HG02759 (cell line): Measurements from ENCODE around the gene GOT1.
A peak's percentile ranks its signal among the peaks of the same experiment; 100 is the strongest.

Experiments used
- ATAC-seq: cut with Tn5 transposase; IDR thresholded peaks from one replicate; pipeline ENCODE4 v1.9.1; 2021; ENCODE audit warnings: mild to moderate bottlenecking, moderate library complexity; ENCODE audit not compliant: unreplicated experiment

The GOT1 gene

DNA sequence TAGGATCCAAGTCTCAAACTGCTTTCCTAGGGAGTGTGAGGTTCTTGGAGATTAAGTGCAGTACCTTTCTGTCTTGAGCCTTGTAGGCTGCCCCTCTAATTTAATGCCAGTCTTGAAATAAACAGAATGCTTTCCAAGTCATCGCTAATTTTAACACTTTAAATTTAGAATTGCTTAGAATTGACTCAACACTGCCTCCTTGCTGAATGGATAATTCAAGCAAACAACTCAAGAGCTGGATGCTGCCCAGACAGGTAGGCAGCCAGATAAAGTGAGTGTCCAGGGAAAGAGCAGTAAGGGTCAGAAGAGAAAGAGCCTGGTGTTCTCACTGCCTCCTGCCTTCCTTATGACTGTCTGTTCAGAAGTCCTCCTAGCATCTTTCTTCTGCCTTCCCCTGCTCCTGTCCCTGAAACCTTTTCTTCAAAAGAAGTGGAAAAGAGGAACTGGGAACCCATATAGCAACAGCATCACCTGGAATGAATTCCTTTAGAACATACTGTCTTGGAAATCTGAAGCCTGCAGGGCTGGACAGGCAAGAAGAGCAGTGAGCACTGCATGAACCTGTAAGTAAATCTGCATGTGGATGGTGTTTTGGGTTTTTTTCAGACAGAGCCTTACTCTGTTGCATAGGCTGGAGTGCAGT lies 3.1 kb upstream of the GOT1 start:
- ATAC-seq = no peak

DNA sequence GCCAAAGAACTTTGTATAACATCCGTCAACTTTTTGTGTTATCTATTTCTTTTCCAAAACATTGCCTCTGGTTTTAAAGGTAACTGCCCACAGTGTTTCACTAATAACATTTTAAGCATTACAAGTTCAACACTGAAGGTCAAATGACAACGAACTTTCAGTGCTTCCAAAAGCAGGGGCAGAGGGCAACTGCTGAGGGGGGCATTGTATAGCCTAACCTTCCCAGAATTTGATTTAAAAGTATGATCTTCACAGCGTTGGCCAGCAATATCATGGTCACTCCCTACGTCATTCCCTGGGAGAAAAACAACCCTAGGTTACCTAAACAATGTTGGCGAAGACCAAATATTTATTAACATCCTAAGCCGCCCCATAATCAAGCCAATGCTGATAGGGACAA lies 2.5 kb upstream of the GOT1 start:
- ATAC-seq = no peak

DNA sequence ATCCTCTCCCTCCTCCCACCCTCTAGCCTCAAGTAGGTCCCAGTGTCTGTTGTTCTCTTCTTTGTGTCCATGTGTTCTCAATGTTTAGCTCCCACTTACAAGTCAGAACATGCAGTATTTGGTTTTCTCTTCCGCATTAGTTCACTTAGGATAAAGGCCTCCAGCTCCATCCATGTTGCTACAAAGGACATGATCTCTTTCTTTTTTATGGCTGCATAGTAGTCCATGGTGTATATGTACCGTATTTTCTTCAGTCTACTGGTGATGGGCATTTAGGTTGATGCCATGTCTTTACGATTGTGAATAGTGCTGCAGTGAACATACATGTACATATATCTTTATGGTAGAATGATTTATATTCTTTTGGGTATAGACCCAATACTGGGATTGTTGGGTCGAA lies 1.6 kb upstream of the GOT1 start:
- ATAC-seq = no peak

DNA sequence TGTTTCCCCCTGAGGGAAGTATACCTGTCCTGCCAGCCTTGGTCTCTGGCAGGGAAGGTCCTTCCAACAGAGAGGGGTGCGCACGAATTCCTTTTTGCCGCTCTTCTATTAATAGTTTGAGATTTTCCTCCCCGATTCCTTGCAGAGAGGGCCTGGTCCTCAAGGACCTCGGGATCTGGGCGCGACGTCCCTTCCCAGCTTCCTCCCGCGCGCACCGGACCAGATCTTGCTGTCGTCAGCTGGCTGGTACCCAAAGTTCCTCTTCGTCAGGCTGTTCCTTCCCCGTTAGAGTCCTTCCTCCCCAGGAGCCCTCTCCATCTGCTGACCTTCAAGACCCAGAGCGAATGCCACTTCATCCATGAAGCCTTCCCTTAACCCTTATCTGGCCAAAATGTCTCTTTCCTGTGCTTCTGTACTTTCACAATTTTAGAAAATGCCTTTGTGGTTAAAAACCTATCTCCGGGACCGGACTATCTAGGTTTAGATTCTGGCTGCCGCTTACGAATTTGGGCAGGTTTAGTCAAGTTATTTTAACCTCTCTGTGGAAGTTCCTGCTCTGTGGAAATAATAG lies 851 bp upstream of the GOT1 start:
- ATAC-seq = peak; percentile 7

DNA sequence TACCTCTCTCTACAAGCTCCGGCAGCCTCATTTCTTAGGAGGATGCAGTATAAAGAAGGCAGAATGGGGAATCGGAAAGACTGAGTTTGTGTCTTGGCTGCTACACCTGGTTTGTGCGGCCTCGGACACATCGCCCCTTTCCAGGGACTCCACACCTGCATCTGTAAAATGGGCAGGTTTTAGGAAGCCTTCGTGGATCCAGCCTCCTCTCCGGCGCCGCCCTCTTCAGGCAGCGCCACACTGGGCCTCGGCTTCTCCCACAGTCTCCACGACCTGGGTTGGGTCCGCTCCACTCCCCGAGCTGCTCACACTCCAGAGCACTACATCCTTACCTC lies 341 bp downstream of the GOT1 start:
- peak; percentile 4 for ATAC-seq

DNA sequence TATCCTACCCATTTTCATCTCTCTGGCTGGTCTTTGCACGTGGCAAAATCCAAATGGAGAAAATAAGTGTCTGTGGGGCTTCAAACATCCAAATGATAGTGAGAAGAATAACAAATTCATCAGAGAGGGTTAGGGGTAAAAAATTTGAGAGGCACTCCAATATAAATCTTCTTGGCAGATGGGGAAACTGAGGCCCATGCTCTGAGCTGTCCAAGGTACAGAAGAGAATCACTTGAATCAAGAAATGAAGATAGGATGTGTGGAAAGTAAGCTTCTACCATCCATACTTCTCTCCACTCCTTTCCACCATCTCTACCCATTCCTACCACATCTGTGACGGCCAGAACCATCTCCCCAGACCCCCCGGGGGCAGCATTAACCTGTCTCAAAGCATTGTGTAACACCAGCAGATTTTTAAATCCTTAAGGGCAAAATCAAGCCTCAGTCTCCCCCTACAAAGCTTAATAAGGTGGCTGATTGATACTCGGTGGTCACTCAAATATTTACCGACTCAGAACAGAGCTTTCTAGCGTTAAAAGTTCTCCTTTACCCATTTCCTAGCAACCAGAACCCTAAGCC lies 818 bp downstream of the GOT1 start:
- no peak for ATAC-seq

DNA sequence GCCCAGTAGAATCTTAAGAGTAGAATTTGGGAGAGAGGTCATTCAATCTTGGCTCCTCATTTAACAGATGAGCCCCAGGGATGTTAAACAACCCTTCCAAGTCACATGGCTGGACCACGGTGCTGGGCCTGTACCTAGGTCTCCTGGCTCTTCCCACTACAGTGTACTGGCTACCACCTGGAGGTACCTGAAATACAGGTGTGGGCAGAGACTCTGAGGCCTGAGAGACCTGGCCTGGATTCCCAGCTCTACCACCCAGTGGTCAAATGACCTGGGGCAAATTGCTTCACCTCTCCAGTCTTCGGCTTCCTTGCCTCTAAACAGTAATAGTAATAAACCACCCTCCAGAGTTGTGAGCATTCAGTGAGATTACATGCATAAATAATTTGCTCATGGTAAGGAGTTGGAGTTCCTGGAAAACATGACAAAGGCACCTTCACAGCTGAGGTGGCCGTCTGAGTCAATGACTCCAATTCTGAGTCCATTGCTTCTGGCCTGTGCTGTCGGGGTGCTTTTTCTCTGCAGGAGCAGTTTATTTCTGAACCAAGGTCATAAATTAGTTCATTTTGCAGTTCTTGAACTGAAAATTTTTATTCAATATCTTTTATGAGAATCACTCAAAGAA lies 2.7 kb downstream of the GOT1 start:
- no peak for ATAC-seq

DNA sequence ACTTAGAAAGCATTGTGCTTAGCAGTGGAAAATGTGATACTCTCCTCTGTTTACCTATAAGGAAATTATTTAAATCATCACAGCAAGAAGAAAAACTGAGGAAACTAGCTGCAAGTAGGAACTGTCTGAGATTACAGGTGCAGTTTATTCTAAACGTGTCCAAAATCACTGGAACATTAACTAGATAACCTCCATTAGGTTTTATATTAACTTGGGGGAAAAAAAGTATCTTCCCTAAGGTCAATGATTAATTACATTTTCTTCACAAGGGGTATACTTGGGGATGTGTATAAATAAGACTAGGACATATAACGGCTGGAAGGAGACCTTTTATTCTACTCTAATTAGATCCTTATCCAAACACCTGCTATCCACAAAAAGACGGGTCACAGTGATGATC lies 3.7 kb downstream of the GOT1 start:
- no peak for ATAC-seq

DNA sequence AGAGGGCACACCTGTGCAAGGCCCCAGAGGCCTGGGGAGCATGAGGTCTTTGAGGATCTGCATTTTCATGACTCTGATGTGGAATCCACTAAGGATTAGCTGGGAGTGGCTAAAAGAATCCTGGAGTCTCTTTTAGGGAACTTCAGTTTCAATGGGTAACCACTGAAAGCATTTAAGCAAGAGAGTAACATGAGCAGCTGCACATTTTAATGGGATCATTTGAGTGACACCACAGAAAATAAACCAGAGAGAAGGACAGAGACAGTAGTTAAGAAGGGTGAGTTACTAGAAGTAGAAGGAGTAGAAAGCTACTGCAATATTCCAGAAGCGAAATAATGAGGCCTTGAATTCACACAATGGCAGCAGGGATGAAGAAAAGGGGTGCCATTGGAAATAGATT lies 5.2 kb downstream of the GOT1 start:
- ATAC-seq = no peak

DNA sequence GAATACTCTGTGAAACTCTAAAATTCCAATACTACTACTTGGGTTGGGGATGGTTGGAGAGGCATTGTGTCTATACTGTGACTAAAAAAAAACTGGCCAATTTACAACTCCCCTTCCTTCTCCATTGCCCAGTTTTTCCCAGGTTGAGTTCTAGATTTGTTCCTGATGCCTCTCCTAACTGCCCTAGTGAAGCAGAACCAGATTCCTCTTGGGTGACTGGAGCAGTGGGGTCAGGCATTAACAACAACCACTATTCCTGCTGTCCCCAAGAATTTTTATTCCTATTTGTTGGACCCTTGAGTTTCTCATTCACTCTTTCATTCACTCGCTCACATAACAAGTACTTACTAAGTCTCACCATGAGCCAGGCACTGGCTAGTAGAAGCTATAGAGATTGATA lies 5.8 kb downstream of the GOT1 start:
- no peak for ATAC-seq

DNA sequence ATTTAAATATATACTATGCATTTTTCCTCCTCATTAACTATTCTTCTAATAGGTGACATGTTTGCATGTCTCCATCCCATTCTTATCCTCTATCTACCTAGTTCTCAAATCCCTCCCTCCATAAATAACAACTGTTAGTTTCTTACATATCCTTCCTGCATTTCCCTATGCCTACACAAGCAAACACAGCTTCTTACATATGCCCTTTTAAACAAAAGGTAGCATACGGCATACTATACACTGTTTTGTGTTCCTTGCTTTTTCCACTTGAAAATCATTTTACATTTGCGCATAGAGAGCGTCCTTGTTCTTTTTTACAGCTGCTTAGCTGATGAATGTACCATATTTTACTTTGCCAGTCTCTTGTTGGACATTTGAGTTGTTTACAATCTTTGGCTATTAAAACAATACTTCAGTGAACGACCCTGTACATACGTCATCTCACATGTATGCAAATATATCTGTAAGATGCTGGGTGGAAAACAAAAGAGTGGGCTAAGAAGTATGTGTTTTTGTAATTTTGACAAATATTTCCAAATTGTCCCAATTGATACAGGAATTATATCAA lies 7.8 kb downstream of the GOT1 start:
- no peak for ATAC-seq

DNA sequence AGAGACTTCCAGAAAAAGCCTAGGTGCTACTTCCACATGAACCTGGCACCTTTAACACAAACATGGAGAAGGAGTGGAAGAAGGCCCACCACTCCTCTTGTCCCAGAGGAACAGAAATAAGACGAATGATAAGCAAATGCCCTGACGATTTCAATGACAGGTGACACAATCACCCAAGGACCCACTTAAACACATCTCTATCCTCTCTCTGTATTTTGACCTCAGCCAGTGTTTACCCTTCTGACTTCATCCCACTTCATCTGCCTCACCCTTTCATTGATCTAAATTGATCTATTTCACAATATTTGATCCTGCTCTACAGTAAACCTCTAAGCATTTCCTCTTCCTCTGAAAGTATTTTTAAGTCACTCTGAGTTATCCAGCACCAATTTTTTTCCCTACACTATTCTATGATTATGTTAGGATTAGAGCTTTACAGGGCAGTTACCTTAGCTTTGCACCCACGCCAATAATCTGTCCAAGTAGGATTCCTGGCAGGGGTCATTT lies 9.1 kb downstream of the GOT1 start:
- no peak for ATAC-seq

DNA sequence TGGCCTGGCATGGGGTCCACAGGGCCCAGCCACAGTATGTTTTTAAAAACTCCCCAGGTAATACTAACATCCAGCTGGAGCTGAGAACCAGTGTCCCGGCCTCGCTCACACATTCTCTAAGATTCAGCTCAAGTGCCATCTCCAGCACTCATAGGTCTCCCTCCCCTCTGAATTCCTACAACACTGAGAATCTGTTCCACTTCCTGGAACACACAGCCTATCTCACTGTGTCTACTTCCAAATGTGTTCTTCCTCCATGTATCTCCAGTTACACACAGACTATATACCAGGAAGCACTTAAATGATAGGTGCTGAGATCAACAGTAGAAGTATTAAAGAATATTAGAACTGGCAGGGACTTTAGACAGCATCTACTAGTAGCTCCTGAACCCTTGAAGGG lies 10.7 kb downstream of the GOT1 start:
- ATAC-seq = no peak

DNA sequence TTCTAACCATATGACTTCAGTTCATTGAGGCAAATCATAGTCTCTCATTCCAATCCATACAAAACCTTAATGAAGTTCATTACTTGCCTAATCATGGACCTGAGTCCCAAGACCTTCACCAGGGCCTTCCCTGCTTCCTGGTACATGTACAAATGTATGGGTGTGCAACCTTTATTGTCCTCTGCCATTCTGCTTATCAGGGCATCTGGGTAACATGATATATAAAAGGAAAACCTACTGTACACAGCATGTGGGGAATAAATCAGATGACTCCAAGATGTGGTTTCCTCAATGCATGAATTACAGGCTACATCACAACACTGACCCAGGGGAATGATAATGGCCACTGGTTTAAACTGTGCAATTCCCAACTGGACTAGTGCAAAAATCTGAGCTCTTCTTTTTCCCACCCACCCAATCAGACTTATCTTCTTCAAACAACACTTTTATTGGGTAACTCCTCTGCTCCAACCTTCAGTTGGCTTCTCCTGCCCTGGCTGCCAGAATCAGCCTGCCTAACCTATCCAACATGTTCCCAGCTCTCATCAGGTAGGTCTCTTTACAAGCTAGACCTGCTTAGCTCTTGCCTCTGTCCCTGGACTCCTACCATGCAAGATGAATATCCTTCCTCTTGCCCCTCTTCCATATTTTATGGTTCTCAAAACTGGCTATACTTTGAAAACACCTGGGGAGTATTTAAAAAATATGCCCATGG lies 11.4 kb downstream of the GOT1 start:
- no peak for ATAC-seq

DNA sequence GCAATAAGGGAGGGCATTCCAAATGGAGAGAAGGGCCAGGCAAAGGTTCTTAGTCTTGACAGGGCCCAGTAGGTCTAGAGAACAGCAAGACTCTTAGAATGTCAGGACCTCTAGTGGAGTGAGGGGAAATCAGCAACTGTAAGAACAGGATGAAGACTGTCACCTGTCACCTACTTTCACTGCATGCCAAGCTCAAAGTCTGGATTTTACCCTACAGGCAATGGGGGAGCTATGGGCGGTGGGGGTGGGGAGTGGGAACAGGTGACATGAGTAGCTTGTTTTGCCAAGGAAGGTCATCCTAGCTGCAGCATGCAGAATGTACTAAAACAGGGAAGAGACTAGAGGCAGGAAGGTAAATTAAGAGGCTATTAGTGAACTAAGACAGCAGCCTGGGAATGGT lies 18.3 kb downstream of the GOT1 start:
- ATAC-seq = no peak

DNA sequence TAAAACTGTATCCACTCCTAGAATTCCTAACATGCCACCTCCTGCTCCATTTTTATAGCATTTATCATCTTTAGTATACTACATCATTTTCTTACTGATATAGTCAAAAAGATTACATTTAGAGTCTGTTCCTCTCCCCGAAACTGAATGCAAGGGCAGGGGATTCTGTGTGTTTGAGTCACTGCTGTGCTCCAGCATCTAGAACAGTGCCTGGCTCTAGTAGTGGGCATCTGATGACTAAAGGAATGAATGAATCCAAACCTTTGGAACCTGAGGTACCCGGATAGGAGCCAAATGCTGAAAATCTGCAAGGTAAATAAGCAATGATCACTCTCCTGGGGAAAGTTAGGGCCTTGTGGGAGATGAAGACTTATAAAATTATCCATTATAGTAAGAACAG lies 18.9 kb downstream of the GOT1 start:
- no peak for ATAC-seq

DNA sequence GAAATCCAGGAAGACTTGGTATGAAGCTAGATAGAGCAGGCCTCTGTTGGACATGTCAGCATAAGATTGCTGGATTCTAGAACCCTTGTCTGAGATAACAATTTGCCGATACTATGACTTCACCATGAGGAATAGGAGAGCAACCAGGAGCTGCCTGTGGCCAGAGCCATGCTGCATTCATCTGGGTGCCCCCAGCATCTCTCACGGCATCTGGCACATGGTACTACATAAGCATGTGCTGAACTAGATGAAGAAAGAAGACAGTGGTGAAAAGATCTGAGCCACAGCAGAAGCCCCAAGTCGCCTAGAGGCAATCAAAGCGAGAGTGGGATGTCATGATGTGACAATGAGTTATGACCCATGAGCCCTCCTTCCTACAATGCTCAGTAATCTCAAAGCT lies 19.5 kb downstream of the GOT1 start:
- ATAC-seq = no peak

DNA sequence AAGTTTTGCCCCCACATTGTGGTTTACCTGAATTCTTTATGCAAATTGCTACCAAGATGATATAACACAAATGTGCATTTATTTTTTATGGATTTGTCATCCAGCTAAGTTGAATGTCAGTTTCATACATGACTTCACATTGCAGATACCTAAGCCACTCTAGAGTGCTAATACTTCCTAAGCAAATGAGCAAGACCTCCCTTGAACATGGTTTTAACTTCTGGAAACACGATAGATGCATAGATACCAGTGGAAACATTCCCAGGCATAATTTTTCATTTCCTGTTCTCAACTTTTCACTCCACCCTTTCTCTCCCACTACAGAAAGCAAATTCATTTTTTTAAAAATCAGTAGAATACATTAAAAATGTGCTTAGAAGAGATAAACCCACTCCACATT lies 20.3 kb downstream of the GOT1 start:
- ATAC-seq = no peak

DNA sequence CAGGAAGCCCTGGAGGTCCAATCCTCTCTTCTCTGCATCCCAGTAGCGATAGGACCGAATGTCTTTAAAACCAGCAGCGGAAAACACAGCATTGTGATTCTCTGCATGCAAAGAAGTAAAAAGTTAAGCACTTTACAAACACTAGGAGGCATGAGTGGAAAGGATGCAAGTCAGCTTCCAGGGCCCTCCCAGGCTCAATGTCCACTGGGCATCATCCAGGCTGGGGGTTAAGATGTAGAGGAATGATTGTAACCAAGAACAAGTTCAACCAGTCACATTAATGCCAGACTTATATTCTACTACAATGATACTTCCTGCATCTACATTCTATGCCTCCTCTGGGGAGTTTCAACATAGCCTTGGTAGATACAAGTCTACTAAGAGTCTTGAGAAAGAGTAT lies 24.3 kb downstream of the GOT1 start:
- ATAC-seq = no peak

DNA sequence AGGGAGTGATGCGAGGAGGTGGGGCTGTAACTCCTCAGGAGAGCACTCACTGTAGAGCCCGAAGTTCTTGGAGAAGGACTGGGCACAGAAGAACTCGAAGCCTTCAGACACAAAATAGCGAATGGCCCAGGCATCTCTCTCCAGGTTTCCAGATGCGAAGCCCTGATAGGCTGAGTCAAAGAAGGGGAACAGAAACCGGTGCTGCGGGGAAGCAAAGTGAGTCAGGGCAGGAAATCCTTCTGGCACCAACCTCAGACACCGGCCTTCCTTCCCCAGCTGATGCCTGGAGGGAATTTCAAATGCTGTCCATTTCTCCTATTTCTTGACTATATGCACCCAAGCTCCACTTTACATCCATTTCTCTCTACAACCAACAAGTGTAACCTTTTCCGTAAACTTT lies 26.8 kb downstream of the GOT1 start:
- peak; percentile 55 for ATAC-seq

DNA sequence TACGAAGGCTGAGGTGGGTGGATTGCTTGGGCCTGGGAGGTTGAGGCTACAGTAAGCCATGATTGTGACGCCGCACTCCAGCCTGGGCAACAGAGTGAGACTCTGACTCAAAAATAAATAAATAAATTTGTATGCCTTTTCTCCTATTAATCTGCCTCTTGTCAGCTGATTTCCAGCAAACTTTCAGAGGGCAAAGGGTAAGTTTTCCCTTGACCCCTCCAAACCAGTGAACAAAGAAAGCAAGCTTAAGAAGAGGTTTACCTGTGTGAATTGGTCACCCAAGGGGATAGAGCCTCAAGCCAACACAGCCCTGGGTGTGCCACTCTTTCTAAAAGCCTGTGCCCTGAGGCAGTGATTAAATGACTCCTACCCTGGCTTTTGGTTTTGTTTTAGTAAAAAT lies 30.8 kb downstream of the GOT1 start:
- no peak for ATAC-seq
